Testis (tissue), 2 donors: ENCODE results near the gene ZSWIM6.

Experiments
- CTCF ChIP-seq, 3 experiments: fragments of 450-650 bp in 2 of 3; fragments of 200-600 bp in 1 of 3; sonication (generic) in 1 of 3; IDR thresholded peaks; one replicate each; pipeline ENCODE4 v1.5.1; 2016 to 2019; ENCODE audit warnings: antibody characterized with exemption in 3 of 3, mild to moderate bottlenecking in 2 of 3, moderate library complexity in 1 of 3
- POLR2A ChIP-seq: fragments of 450-650 bp; IDR thresholded peaks from one replicate; pipeline ENCODE4 v1.6.1; 2017; ENCODE audit warnings: antibody characterized with exemption, mild to moderate bottlenecking, moderate library complexity

- no peak for TF ChIP-seq POLR2A
- no peak for TF ChIP-seq CTCF (IDR thresholded peaks at IDR 0.05)
Measured at GRCh38 chr5:61285531-61285930, 46.5 kb upstream of the ZSWIM6 start.
